Stimulated activated CD4-positive, alpha-beta T cell treated with anti-CD3 and anti-CD28 coated beads, TNF-alpha, amount 100 ng/mL, for 4 hours (primary cell): Measurements from ENCODE around the gene SORBS2.
"Not testable (repeated sequence)": the region's sequence is repeated elsewhere in the genome, so short reads cannot be mapped to it uniquely, and the experiment has no call there.

Experiments used
- DNase-seq, 3 experiments: peaks; one replicate each; pipeline ENCODE4 v3.0.0-alpha.2; 2020; ENCODE audit warnings: low read depth in 3 of 3

Gene SORBS2, protein sequence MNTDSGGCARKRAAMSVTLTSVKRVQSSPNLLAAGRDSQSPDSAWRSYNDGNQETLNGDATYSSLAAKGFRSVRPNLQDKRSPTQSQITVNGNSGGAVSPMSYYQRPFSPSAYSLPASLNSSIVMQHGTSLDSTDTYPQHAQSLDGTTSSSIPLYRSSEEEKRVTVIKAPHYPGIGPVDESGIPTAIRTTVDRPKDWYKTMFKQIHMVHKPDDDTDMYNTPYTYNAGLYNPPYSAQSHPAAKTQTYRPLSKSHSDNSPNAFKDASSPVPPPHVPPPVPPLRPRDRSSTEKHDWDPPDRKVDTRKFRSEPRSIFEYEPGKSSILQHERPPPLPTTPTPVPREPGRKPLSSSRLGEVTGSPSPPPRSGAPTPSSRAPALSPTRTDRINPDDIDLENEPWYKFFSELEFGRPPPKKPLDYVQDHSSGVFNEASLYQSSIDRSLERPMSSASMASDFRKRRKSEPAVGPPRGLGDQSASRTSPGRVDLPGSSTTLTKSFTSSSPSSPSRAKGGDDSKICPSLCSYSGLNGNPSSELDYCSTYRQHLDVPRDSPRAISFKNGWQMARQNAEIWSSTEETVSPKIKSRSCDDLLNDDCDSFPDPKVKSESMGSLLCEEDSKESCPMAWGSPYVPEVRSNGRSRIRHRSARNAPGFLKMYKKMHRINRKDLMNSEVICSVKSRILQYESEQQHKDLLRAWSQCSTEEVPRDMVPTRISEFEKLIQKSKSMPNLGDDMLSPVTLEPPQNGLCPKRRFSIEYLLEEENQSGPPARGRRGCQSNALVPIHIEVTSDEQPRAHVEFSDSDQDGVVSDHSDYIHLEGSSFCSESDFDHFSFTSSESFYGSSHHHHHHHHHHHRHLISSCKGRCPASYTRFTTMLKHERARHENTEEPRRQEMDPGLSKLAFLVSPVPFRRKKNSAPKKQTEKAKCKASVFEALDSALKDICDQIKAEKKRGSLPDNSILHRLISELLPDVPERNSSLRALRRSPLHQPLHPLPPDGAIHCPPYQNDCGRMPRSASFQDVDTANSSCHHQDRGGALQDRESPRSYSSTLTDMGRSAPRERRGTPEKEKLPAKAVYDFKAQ (N-terminal part only)

DNA sequence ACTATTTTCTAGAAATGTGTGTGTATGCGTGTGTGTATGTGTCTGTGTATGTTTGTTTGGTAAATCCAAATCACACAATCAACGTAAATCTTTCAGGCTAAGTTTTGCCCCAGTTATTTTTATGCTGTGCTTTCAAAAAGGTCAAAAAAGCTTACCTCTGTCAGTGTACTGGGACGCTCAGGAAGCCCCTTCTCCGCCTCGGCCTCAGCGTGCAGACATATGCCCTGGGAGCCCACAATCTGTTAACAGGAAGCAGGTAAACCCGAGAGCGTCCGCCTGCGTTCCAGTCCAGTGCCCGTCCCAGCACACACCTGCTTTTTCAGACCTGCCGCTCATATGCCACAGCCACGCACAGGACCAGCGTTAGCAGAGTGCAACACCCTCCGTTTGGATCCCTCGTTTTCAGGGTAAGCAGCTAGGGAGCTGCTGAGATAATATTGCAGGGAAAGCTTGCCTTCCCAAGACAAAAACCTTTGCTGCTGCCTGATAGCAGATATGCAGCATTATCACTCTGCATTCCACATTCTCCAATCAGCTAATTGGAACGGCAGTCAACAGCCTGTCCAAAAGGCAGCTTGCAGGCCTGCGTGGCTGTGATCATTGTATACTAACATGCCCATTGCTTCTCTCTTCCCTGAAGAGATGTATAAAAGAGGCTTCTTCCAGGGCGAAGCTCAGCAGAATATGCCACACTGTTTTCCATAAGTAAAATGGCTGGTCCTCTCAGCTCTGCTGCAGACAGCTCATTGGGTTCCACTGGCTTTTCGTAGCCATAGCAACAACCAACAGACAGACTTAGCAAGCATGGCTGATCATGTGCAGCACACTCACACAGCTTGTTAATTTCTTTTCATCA, at the start of gene SORBS2:
SORBS2 (minus strand) TSS at position 686 of the 856 bp plus-strand sequence. CDS start 121,623 bp downstream, outside the sequence.
- DNase-seq = no peak

GRCh38 chr4:185859111-185859510, 47.1 kb upstream of the SORBS2 start:
- DNase-seq = no peak

- not testable (repeated sequence) for DNase-seq
Observed at GRCh38 chr4:185857561-185857960, 45.6 kb upstream of the SORBS2 start.

- no peak for DNase-seq
Observed at GRCh38 chr4:185853841-185854240, 41.8 kb upstream of the SORBS2 start.

DNA sequence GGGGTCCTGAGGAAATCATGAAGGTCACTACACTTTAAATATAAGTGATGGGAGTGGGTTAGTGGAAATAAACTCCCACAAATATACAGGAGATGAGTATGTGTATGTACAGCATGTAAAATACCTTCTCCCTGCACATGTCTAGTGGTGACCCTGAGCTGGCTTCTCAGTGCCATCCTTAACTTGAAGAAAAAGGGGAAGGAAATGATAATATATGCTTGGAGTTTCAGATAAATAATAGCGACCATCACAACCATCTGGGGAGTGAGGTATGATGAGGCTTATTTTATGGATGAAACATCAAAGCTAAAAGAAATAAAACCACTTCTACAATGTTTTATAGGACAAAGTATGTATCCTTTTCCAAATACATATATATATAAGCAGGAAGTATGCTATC, 41.0 kb upstream of the SORBS2 start:
- no peak for DNase-seq

GRCh38 chr4:185849664-185850550, 37.9 kb upstream of the SORBS2 start:
- DNase-seq = no peak

GRCh38 chr4:185847352-185848097, 35.5 kb upstream of the SORBS2 start:
- no peak for DNase-seq

GRCh38 chr4:185846505-185847150, 34.6 kb upstream of the SORBS2 start:
- no peak for DNase-seq

- DNase-seq = no peak
Observed at GRCh38 chr4:185845966-185846365, 34.0 kb upstream of the SORBS2 start.

DNA sequence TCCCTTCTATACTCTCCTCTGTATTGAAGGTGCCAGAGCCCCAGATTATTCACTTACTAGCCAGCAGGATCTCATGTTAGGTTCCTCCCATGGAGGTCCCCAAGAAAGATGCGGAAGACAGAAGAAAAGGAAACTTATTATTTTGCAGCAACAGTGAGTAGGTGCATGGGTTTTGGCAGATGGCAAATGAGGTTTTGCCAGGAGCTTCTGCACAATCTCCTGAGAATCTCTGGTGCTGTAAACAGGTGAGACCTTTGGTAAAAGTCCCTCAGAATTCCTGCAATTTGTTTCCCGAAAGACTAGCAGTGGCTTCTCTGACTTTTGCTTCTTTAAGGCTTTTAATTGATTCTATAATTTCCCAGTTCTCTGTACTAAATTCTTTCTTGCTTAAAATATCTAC, 29.5 kb upstream of the SORBS2 start:
- DNase-seq = no peak

DNA sequence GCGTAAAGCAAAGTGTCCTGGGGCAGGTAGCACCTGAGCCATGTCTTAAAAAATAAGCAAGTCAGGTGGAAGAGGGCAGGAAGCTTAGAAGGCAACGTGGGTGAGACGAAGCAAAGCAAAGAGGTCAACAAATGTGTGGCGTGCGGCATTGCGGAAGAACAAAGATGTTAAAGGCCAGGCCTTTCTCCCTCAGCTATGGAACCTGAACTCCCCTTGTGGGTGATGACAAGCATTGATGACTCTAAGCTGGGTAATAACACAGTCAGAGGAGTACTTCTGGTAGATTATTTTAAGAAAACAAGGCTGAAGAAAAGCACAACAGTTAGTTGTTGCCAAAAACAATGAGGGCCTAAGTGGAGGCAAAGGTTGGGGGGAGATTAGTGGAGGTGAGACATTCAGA, 29.0 kb upstream of the SORBS2 start:
- DNase-seq = no peak

GRCh38 chr4:185840201-185840600, 28.2 kb upstream of the SORBS2 start:
- no peak for DNase-seq

- no peak for DNase-seq
Observed at GRCh38 chr4:185839770-185840169, 27.8 kb upstream of the SORBS2 start.

DNA sequence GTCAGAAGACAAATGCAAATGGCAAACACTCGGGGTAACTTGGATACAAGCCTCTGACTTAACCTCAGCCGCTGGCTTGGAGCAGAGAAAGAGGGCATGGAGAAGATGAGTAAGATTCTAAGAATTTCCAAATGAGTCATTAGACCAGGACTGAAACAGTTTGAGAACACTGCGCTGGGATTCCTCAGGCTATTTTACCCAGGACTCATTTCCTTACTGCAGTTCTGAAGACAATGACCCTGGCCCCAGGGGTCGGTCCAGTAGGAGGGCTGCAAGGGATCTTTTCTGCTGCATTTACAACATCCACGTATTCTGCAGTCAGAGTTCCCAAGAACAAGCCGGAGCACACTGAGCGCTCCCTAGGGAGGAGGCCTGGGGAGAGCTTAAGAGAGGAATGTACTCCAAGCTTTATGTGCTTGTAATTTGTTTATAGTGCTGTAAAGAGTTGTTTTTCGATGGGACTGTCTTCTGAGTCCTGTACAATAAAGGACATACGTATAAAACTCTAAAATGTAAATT, 27.3 kb upstream of the SORBS2 start:
- DNase-seq = no peak

DNA sequence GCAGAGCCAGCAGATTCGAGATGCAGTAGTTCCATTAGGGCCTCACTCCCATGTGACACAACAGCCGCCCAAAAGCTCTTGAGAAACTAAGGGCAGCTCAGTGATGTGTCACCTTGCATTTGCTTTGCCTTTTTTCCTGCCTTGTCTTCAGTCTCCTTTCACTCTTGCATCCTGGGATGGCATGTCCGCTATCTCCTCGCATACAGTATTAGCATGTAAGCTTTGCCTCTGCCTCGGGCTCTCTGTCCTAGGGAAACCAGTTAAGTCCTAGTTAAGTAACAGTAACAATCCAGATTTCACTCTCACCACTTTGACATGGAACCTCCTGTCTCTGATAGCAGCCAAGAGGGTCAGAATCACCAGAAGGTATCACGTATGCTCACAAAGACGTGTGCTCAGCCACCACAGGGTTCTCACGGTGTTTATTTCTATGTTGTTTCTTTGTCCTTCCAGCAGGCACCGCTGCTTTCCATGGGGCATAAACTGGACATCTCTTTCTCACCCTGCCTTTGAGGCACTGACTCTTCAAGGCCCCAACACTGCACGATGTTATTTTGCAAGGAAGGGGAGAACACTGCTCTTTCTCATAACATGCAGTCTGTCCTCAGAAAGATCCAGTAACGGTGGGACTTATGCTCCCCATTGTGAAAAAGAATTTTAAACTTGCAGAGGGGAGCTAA, 26.7 kb upstream of the SORBS2 start:
- DNase-seq = no peak

DNA sequence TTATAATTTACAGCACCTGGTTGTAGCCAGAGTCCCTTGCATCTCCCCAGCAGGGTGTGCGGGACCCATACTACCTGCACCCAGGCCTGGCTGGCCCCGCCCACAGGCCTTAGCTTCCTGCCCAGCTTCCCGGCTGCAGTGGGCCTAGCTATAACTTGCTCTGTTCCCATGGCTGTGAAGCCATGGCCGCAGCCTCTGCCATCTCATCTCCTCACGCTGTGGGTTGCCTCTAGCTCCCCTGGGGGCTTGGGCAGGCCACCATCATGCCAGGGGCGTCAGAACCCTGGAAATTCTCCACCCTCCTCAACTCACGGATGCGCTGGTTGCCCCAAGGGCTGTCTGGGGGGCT, 26.1 kb upstream of the SORBS2 start:
- no peak for DNase-seq

DNA sequence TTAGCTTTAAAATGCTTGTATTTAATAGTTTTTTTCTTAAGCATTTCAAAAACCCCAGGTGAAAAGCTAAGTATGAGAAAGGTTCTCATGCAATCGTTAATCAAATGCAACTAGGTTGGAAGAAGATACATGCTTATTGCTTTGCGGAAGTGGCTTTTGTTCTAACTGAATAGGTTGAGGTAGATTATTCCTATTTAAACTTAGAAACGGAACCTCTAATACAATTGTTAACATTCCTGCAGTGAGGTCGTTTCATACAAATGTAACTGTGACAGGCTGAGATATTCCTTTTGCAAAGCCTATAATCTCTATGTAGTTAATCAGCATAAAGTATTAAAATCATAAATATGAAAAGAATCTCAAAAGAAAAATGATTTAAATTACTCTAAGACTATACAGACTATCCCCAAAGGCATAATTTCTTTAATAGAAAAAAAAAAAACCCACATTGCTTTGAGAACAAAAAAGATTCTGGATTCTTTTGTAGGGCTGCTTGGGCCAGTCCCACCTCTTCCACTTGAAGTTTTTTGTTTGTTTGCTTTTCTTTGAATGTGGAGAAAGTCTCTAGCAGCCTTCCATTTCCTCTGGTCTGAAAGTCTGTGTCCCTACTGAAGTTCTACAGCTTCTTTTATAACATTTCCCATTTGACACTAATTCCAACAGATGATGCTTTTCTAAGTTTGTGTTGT, 25.6 kb upstream of the SORBS2 start:
- no peak for DNase-seq
